ENCODE results near the gene DNAI4. TPM values are rescaled to one million over a fixed set of nuclear protein-coding genes. Genes with fewer than 3 reads are reported as not detected.

Gene DNAI4
- total and polyA plus RNA-seq, 2 of the 4 experiments (the other 2 are of a cell fraction), result 0.63 to 1.6 TPM

GRCh38 chr1:66890621-66891020 lies 34.0 kb downstream of the DNAI4 start:
- WGBS, 2 experiments (ENCODE audit: extremely low coverage in 2 of 2, insufficient read length in 1 of 2), result no CpG with 5 or more reads among the region's 1 CpG
- H4K5ac ChIP-seq (ENCODE audit: low read depth, low read length), result no peak overlapping the region
- no peaks in the 10 kb centered on the region for H3K4me1 ChIP-seq (ENCODE audit: control insufficient read depth, insufficient read depth, low read length)
- H3K79me1 ChIP-seq (ENCODE audit: low read depth in 1 of 2, low read length in 2 of 2), result no peaks in the 10 kb centered on the region
- no peaks in the 10 kb centered on the region for H3K36me3 ChIP-seq (ENCODE audit: control insufficient read depth, insufficient read depth, low read length)
- H3K9ac ChIP-seq (ENCODE audit: low read depth, low read length), result no peak overlapping the region
- no peak overlapping the region for H2BK120ac ChIP-seq (ENCODE audit: low read depth, low read length)
- no peak for ATAC-seq (ENCODE audit: low read depth)
- H4K20me1 ChIP-seq (ENCODE audit: insufficient read depth, low read length), result no peaks in the 10 kb centered on the region
- CTCF ChIA-PET, result no interaction called here
- H3K23ac ChIP-seq (ENCODE audit: low read depth, low read length), result no peak overlapping the region
- BruUV-seq (replicated peaks), result no TSS peak
- H3K4me2 ChIP-seq (ENCODE audit: low read depth, low read length), result no peak overlapping the region
- dilution Hi-C loops (cut with HindIII; ENCODE audit: low sequenced_read_pairs, unreplicated experiment), result no loop called here
- no peak overlapping the region for H2AK5ac ChIP-seq (ENCODE audit: low read depth, low read length)
- intact Hi-C loops (cut with micrococcal nuclease), result no loop called here
- no peak overlapping the region for H3K18ac ChIP-seq (ENCODE audit: low read depth, low read length)
- H4K91ac ChIP-seq (ENCODE audit: insufficient read depth, low read depth, low read length), result no peak overlapping the region
- H3K9me3 ChIP-seq (ENCODE audit: control insufficient read depth, insufficient read depth, low read length), result no peaks in the 10 kb centered on the region
- no peak overlapping the region for H3K4me3 ChIP-seq (ENCODE audit: insufficient read depth, low read depth, low read length)
- no peak for DNase-seq
- in situ Hi-C loops (cut with MboI; ENCODE audit: low sequenced_read_pairs), result no loop called here
- POLR2A ChIA-PET (ENCODE audit: unreplicated experiment), result no interaction called here
- no peak overlapping the region for H2AFZ ChIP-seq (replicated peaks; ENCODE audit: low read length, poor library complexity)
- H2BK15ac ChIP-seq (ENCODE audit: low read depth, low read length), result no peak overlapping the region
- no peak overlapping the region for H3K56ac ChIP-seq (ENCODE audit: extremely low read depth, insufficient read depth, low read length)
- no peak overlapping the region for H3K4ac ChIP-seq (ENCODE audit: low read depth, low read length)
- H2BK5ac ChIP-seq (ENCODE audit: low read depth, low read length, poor library complexity, severe bottlenecking), result no peak overlapping the region
- TF ChIP-seq RFX5 (IDR thresholded peaks at IDR 0.05; ENCODE audit: low read depth, low read length), result no peak
- TF ChIP-seq CEBPB (IDR thresholded peaks at IDR 0.05; ENCODE audit: low read depth, low read length), result no peak
- TF ChIP-seq FOS (IDR thresholded peaks at IDR 0.05; ENCODE audit: low read depth, low read length), result no peak
- TF ChIP-seq RCOR1 (IDR thresholded peaks at IDR 0.05; ENCODE audit: insufficient replicate concordance, low read length), result no peak
- TF ChIP-seq NFE2L2 (IDR thresholded peaks at IDR 0.05; ENCODE audit: low read depth, low read length), result no peak
- TF ChIP-seq, protein P1, sequence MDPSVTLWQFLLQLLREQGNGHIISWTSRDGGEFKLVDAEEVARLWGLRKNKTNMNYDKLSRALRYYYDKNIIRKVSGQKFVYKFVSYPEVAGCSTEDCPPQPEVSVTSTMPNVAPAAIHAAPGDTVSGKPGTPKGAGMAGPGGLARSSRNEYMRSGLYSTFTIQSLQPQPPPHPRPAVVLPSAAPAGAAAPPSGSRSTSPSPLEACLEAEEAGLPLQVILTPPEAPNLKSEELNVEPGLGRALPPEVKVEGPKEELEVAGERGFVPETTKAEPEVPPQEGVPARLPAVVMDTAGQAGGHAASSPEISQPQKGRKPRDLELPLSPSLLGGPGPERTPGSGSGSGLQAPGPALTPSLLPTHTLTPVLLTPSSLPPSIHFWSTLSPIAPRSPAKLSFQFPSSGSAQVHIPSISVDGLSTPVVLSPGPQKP (IDR thresholded peaks at IDR 0.05; ENCODE audit: borderline replicate concordance, low read depth, low read length), result no peak
- TF ChIP-seq MXI1 (IDR thresholded peaks at IDR 0.05; ENCODE audit: borderline replicate concordance, low read depth, low read length), result no peak
- TF ChIP-seq POLR2A (IDR thresholded peaks at IDR 0.05; ENCODE audit: low read depth, low read length), result no peak
- no peak for TF ChIP-seq CHD1 (IDR thresholded peaks at IDR 0.05; ENCODE audit: low read depth, low read length)
- TF ChIP-seq BHLHE40 (IDR thresholded peaks at IDR 0.05; ENCODE audit: low read depth, low read length), result no peak
- no peak for TF ChIP-seq MAFK (IDR thresholded peaks at IDR 0.05; ENCODE audit: low read depth, low read length)
- TF ChIP-seq MAZ (IDR thresholded peaks at IDR 0.05; ENCODE audit: borderline replicate concordance, low read depth, low read length), result no peak
- H2BK20ac ChIP-seq (ENCODE audit: low read depth, low read length), result no peak overlapping the region
- H3K27ac ChIP-seq (ENCODE audit: insufficient read depth, low read length), result no peak overlapping the region
- peaks cover 2% of the 10 kb centered on the region; the same call in 1 of the 2 replicates for H3K9me1 ChIP-seq (ENCODE audit: insufficient read depth, low read length)
- no peak overlapping the region for H2AK9ac ChIP-seq (replicated peaks; ENCODE audit: low read depth, low read length, poor library complexity)
- no peaks in the 10 kb centered on the region for H3K27me3 ChIP-seq (ENCODE audit: control insufficient read depth, insufficient read depth, low read length)
- H3K14ac ChIP-seq (replicated peaks; ENCODE audit: low read depth, low read length), result no peak overlapping the region
- H4K8ac ChIP-seq (ENCODE audit: low read depth in 2 of 2, low read length in 2 of 2), result no peak overlapping the region

Measured in IMR-90 (cell line).